GM21576 (cell line): ENCODE measurements around the gene MEGF10.

Source experiments
- ATAC-seq: cut with Tn5 transposase; IDR thresholded peaks from one replicate; pipeline ENCODE4 v1.9.1; 2021; ENCODE audit warnings: mild to moderate bottlenecking, moderate library complexity; ENCODE audit not compliant: unreplicated experiment

MEGF10 gene

GRCh38 chr5:127508644-127509373, 218.2 kb downstream of the MEGF10 start:
- ATAC-seq = no peak
